Nephron progenitor cell (in vitro differentiated cells): ENCODE data around the gene ASXL1.

Experiments
- DNase-seq: peaks from one replicate; pipeline ENCODE4 v3.0.0; 2021
- H3K27ac Mint-ChIP-seq: 2 replicates; pipeline ENCODE4 v1.8.0; 2021; ENCODE audit warnings: mild to moderate bottlenecking, moderate library complexity, mixed read lengths
- H3K27me3 Mint-ChIP-seq: 2 replicates; pipeline ENCODE4 v1.8.0; 2021; ENCODE audit warnings: mild to moderate bottlenecking, low read depth, mixed read lengths; ENCODE audit not compliant: poor library complexity
- H3K36me3 Mint-ChIP-seq: 2 replicates; pipeline ENCODE4 v1.8.0; 2021; ENCODE audit warnings: low read depth, mixed read lengths
- H3K4me1 Mint-ChIP-seq: 2 replicates; pipeline ENCODE4 v1.8.0; 2021; ENCODE audit warnings: mixed read lengths
- H3K4me3 Mint-ChIP-seq: 2 replicates; pipeline ENCODE4 v1.8.0; 2021; ENCODE audit warnings: mild to moderate bottlenecking, moderate library complexity, mixed read lengths
- H3K9me3 Mint-ChIP-seq: 2 replicates; pipeline ENCODE4 v1.8.0; 2021; ENCODE audit warnings: mild to moderate bottlenecking, moderate library complexity, mixed read lengths
- CTCF ChIP-seq: fragments of 200-600 bp; sonication (generic); IDR thresholded peaks from 2 replicates; pipeline ENCODE4 v1.5.0; 2021; ENCODE audit warnings: antibody characterized with exemption

The ASXL1 gene

DNA sequence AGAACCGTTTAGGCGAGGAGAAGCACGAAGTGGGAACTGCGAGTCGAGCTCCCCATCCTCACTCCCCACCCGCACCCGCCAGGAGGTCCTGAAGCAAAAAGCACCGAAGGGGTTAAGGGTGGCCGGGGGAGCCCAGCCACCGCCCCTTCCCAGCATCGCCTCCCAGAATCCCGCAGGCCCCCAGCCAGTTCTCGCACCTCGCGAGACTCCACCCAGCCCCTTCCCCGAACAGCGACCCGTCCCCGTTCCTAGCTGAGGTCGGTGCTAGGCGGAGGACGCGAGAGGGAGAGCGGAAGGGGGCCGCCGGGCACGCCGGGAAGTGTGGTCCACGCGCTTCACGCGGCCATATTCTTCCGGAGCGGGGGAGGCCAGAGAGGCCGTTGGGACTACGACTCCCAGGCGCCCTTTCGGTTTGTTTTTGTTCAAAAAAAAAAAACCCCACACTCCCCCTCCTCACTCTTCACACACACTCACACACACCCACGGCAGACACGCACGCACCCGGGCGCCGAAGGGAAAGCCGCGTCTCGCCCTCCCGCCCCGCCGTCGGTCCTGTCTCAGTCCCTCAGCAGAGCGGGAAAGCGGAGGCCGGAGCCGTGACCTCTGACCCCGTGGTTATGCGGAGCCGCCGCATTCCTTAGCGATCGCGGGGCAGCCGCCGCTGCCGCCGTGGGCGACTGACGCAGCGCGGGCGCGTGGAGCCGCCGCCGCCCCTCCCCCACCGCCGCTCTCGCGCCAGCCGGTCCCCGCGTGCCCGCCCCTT is at the start of gene ASXL1:
Gene ASXL1, plus strand, starts transcription at position 463 of the 763 bp plus-strand sequence. CDS start 445 bp downstream, outside the sequence.
- Mint-ChIP-seq H3K4me1 (peaks cover 36% of the 10 kb centered on the region), H3K36me3 (peaks cover 31% of the 10 kb centered on the region), H3K27ac (peak within 1 kb of the TSS; percentile 100), H3K9me3 (peaks cover 3% of the 10 kb centered on the region), H3K27me3 (peaks cover 4% of the 10 kb centered on the region), H3K4me3 (peak within 1 kb of the TSS; percentile 98)
- DNase-seq = peak; percentile 99
- no peak for TF ChIP-seq CTCF

DNA sequence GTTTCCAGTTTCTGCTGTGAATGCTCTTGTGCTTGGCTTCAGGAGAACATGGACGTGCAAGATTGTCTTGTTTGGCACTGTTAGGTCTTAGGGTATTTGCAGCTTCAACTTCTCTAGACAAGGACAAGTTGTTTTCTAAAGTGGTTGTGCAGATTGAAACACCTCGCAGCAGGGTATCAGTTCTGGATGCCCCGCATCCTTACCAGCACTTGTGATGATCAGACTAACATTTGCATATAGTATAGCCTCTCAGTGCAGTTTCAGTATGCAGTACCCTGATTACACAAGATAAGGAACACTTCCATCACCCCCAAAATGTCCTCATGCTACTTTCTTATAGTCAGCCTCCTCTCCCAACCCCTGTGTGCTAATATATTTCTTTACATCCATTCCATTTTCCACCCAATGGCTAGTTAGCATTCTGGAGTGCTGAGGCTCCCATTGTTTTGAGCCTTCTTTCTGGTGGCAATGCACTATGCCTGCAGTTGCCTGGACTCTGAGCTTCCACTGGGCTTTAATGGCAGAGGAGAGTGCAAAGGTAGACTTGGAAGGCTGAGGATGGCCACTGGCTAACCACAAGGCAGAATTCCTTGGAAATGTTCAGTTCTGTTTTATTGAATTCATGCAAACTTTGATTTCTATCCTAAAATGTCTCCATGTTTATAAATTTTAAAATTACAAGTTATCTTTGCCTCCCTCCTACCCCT is 45.3 kb upstream of the ASXL1 start:
- no peak for TF ChIP-seq CTCF
- Mint-ChIP-seq H3K36me3 (peaks cover 54% of the 10 kb centered on the region), H3K4me3 (no peak overlapping the region), H3K27ac (no peak overlapping the region), H3K4me1 (no peaks in the 10 kb centered on the region), H3K27me3 (peaks cover 10% of the 10 kb centered on the region), H3K9me3 (no peaks in the 10 kb centered on the region)
- no peak for DNase-seq

- no peaks in the 10 kb centered on the region for H3K9me3 Mint-ChIP-seq
- DNase-seq = no peak
- no peak overlapping the region for H3K4me3 Mint-ChIP-seq
- H3K27me3 Mint-ChIP-seq = peaks cover 10% of the 10 kb centered on the region
- peaks cover 60% of the 10 kb centered on the region for H3K36me3 Mint-ChIP-seq
- no peaks in the 10 kb centered on the region for H3K4me1 Mint-ChIP-seq
- peak overlapping the region; percentile 15 for H3K27ac Mint-ChIP-seq
- TF ChIP-seq CTCF = no peak
Measured at GRCh38 chr20:32314768-32315167, 43.4 kb upstream of the ASXL1 start.

- Mint-ChIP-seq H3K9me3 (no peaks in the 10 kb centered on the region), H3K36me3 (peaks cover 55% of the 10 kb centered on the region), H3K27me3 (peaks cover 6% of the 10 kb centered on the region), H3K4me1 (no peaks in the 10 kb centered on the region), H3K4me3 (no peak overlapping the region), H3K27ac (peak overlapping the region; percentile 25)
- no peak for TF ChIP-seq CTCF
- no peak for DNase-seq
Measured at GRCh38 chr20:32315399-32315798, 42.7 kb upstream of the ASXL1 start.

- H3K27ac Mint-ChIP-seq = peak overlapping the region; percentile 43
- peaks cover 55% of the 10 kb centered on the region for H3K36me3 Mint-ChIP-seq
- H3K9me3 Mint-ChIP-seq = no peaks in the 10 kb centered on the region
Measured at GRCh38 chr20:32315891-32316290, 42.2 kb upstream of the ASXL1 start.

More at GRCh38 chr20:32315891-32316290, 42.2 kb upstream of the ASXL1 start:
- Mint-ChIP-seq H3K27me3 (peaks cover 5% of the 10 kb centered on the region), H3K4me1 (no peaks in the 10 kb centered on the region), H3K4me3 (no peak overlapping the region)
- no peak for DNase-seq
- no peak for TF ChIP-seq CTCF
